Measurements from ENCODE around the gene ARHGEF33. TPM values are rescaled to one million over a fixed set of nuclear protein-coding genes. Genes with fewer than 3 reads are reported as not detected.

The ARHGEF33 gene
- total and polyA plus RNA-seq, 2 experiments from 2014 or later: 0.10 to 1.8 TPM

GRCh38 chr2:38886063-38886462 is 3.6 kb upstream of the ARHGEF33 start:
- no peak overlapping the region; the same call in 1 of the 2 replicates for H3K27ac Mint-ChIP-seq
- Histone ChIP-seq H3K4me3 (no peak overlapping the region), H3F3A (replicated peaks; ENCODE audit: low read depth) (no peaks in the 10 kb centered on the region), H3K4me2 (no peak overlapping the region), H3K27me3 (ENCODE audit: insufficient read depth) (no peaks in the 10 kb centered on the region), H3K79me2 (replicated peaks; ENCODE audit: insufficient read depth) (no peaks in the 10 kb centered on the region), H3K9me2 (ENCODE audit: insufficient read depth) (no peaks in the 10 kb centered on the region), H2AFZ (no peak overlapping the region), H4K20me1 (replicated peaks; ENCODE audit: insufficient read depth) (no peaks in the 10 kb centered on the region), H3K27ac (ENCODE audit: low read depth) (no peak overlapping the region), H3K36me3 (ENCODE audit: insufficient read depth) (no peaks in the 10 kb centered on the region), H3K4me1 (ENCODE audit: insufficient read depth) (no peaks in the 10 kb centered on the region)
- no peak overlapping the region for H3K4me3 Mint-ChIP-seq
- no peaks in the 10 kb centered on the region for H3K36me3 Mint-ChIP-seq (ENCODE audit: low read depth)
- DNase-seq (ENCODE audit: low spot score) (no peak), ATAC-seq (no peak)
- TF ChIP-seq CREB1 (CRISPR knock-in tag; IDR thresholded peaks at IDR 0.05; ENCODE audit: low read depth) (no peak), ETS1 (IDR thresholded peaks at IDR 0.05) (no peak), CTCF (conservative IDR thresholded peaks at IDR 0.05; ENCODE audit: low read depth in 2 of 2) (no peak), EZH2phosphoT487 (IDR thresholded peaks at IDR 0.05; ENCODE audit: unreplicated experiment) (no peak), POLR2AphosphoS5 (IDR thresholded peaks at IDR 0.05; ENCODE audit: low read depth) (no peak), EZH2 (IDR thresholded peaks at IDR 0.05; ENCODE audit: low read depth, unreplicated experiment) (no peak), NANOG (IDR thresholded peaks at IDR 0.05; ENCODE audit: borderline replicate concordance) (no peak), ZNF331 (CRISPR knock-in tag; IDR thresholded peaks at IDR 0.05; ENCODE audit: low read depth) (no peak)
- TF ChIP-seq, protein P1, sequence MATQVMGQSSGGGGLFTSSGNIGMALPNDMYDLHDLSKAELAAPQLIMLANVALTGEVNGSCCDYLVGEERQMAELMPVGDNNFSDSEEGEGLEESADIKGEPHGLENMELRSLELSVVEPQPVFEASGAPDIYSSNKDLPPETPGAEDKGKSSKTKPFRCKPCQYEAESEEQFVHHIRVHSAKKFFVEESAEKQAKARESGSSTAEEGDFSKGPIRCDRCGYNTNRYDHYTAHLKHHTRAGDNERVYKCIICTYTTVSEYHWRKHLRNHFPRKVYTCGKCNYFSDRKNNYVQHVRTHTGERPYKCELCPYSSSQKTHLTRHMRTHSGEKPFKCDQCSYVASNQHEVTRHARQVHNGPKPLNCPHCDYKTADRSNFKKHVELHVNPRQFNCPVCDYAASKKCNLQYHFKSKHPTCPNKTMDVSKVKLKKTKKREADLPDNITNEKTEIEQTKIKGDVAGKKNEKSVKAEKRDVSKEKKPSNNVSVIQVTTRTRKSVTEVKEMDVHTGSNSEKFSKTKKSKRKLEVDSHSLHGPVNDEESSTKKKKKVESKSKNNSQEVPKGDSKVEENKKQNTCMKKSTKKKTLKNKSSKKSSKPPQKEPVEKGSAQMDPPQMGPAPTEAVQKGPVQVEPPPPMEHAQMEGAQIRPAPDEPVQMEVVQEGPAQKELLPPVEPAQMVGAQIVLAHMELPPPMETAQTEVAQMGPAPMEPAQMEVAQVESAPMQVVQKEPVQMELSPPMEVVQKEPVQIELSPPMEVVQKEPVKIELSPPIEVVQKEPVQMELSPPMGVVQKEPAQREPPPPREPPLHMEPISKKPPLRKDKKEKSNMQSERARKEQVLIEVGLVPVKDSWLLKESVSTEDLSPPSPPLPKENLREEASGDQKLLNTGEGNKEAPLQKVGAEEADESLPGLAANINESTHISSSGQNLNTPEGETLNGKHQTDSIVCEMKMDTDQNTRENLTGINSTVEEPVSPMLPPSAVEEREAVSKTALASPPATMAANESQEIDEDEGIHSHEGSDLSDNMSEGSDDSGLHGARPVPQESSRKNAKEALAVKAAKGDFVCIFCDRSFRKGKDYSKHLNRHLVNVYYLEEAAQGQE (IDR thresholded peaks at IDR 0.05; ENCODE audit: unreplicated experiment): no peak
- no peaks in the 10 kb centered on the region for H3K9me3 Mint-ChIP-seq
- H3K4me1 Mint-ChIP-seq: no peaks in the 10 kb centered on the region
- peaks cover 2% of the 10 kb centered on the region for H3K27me3 Mint-ChIP-seq (ENCODE audit: insufficient read depth, low read depth, poor library complexity)

DNA sequence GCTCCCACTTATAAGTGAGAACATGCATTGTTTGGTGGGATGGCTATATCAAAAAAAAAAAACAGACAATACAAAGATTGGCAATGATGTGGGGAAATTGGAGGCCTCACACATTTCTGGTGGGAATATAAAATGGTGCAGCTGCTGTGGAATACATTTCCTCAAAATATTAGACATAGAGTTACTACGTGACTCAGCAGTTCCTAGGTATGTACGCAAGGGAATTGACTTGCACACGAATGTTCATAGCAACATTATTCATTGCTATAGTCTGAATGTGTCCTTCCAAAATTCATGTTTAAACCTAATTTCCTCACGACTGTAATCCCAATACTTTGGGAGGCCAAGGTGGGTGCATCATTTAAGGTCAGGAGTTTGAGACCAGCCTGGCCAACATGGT is 2.3 kb upstream of the ARHGEF33 start:
- Mint-ChIP-seq H3K27ac (no peak overlapping the region), H3K27me3 (ENCODE audit: insufficient read depth, low read depth, poor library complexity) (peaks cover 2% of the 10 kb centered on the region), H3K36me3 (ENCODE audit: low read depth) (no peaks in the 10 kb centered on the region), H3K4me1 (0 out of 3 replicates have a peak, but pooled peaks cover 4% of the 10 kb centered on the region), H3K9me3 (no peaks in the 10 kb centered on the region), H3K4me3 (no peak overlapping the region)
- H3K27me3 ChIP-seq (ENCODE audit: insufficient read depth): no peaks in the 10 kb centered on the region
- no peaks in the 10 kb centered on the region for H3K36me3 ChIP-seq (ENCODE audit: insufficient read depth)
- H3K27ac ChIP-seq (ENCODE audit: low read depth): no peak overlapping the region
- H3K4me1 ChIP-seq (ENCODE audit: insufficient read depth): peaks cover 5% of the 10 kb centered on the region; the same call in 1 of the 2 replicates
- no peak overlapping the region for H2AFZ ChIP-seq
- no peak overlapping the region for H3K4me2 ChIP-seq
- no peaks in the 10 kb centered on the region for H3K79me2 ChIP-seq (replicated peaks; ENCODE audit: insufficient read depth)
- H3K4me3 ChIP-seq: no peak overlapping the region
- ATAC-seq: no peak
- no peaks in the 10 kb centered on the region for H4K20me1 ChIP-seq (replicated peaks; ENCODE audit: insufficient read depth)
- no peaks in the 10 kb centered on the region for H3K9me2 ChIP-seq (ENCODE audit: insufficient read depth)
- DNase-seq (ENCODE audit: low spot score): no peak
- H3F3A ChIP-seq (replicated peaks; ENCODE audit: low read depth): no peaks in the 10 kb centered on the region
- TF ChIP-seq CREB1 (CRISPR knock-in tag; IDR thresholded peaks at IDR 0.05; ENCODE audit: low read depth): no peak
- TF ChIP-seq, protein P1 (IDR thresholded peaks at IDR 0.05; ENCODE audit: unreplicated experiment): no peak

Data from GM23338 (cell line).